Neural cell (in vitro differentiated cells): ENCODE results near the gene DENND2A. TPM values are rescaled to one million over a fixed set of nuclear protein-coding genes. Genes with fewer than 3 reads are reported as not detected.
"Not testable (repeated sequence)": the region's sequence is repeated elsewhere in the genome, so short reads cannot be mapped to it uniquely, and the experiment has no call there.

ENCODE experiments used
- H2AFZ ChIP-seq: fragments of 200-600, 300-800 bp; sonication (generic), shearing (Covaris generic); 2 replicates; pipeline ENCODE4 v1.6.0; 2014; ENCODE audit warnings: low read depth, mild to moderate bottlenecking, antibody characterized with exemption, low read length, moderate library complexity
- H3F3A ChIP-seq: fragments of 200-600 bp; shearing (Covaris generic); 2 replicates; pipeline ENCODE4 v1.6.1; 2016; ENCODE audit warnings: mild to moderate bottlenecking, moderate library complexity, mixed read lengths, antibody characterized with exemption, low read length; ENCODE audit not compliant: insufficient read depth, poor library complexity, severe bottlenecking
- H3K27ac ChIP-seq: fragments of 200-600, 300-800 bp; sonication (generic), shearing (Covaris generic); 2 replicates; pipeline ENCODE4 v1.5.1; 2014; ENCODE audit warnings: mild to moderate bottlenecking, low read length, moderate library complexity
- H3K27me3 ChIP-seq: fragments of 300-800, 200-600 bp; sonication (generic), shearing (Covaris generic); 2 replicates; pipeline ENCODE4 v1.6.0; 2014; ENCODE audit warnings: mild to moderate bottlenecking, low read depth, low read length, moderate library complexity; ENCODE audit not compliant: insufficient read depth
- H3K36me3 ChIP-seq: fragments of 300-800, 200-600 bp; sonication (generic), shearing (Covaris generic); 2 replicates; pipeline ENCODE4 v1.5.1; 2014; ENCODE audit warnings: mild to moderate bottlenecking, antibody characterized with exemption, low read length, moderate library complexity; ENCODE audit not compliant: insufficient read depth
- H3K4me2 ChIP-seq: fragments of 300-800, 200-600 bp; sonication (generic), shearing (Covaris generic); 2 replicates; pipeline ENCODE4 v1.6.0; 2014; ENCODE audit warnings: mild to moderate bottlenecking, low read length
- H3K4me3 ChIP-seq: fragments of 300-800, 200-600 bp; sonication (generic), shearing (Covaris generic); 2 replicates; pipeline ENCODE4 v1.5.1; 2014; ENCODE audit warnings: mild to moderate bottlenecking, low read length, moderate library complexity
- H3K79me2 ChIP-seq: fragments of 200-600 bp; shearing (Covaris generic); replicated peaks from 2 replicates; pipeline ENCODE4 v1.6.0; 2014; ENCODE audit warnings: mild to moderate bottlenecking, low read length, moderate library complexity; ENCODE audit not compliant: insufficient read depth
- H3K9ac ChIP-seq: fragments of 300-800, 200-600 bp; sonication (generic), shearing (Covaris generic); 2 replicates; pipeline ENCODE4 v1.6.1; 2016; ENCODE audit warnings: mild to moderate bottlenecking, low read length, mixed read lengths
- H3K9me2 ChIP-seq: fragments of 200-600 bp; shearing (Covaris generic); 2 replicates; pipeline ENCODE4 v1.6.1; 2016; ENCODE audit warnings: mild to moderate bottlenecking, low read length, mixed read lengths; ENCODE audit not compliant: insufficient read depth
- H3K9me3 ChIP-seq: fragments of 200-600, 300-800 bp; sonication (generic), shearing (Covaris generic); 2 replicates; pipeline ENCODE4 v1.6.1; 2016; ENCODE audit warnings: mild to moderate bottlenecking, mixed run types, low read length, moderate library complexity, mixed read lengths
- H4K20me1 ChIP-seq: fragments of 200-600 bp; shearing (Covaris generic); 2 replicates; pipeline ENCODE4 v1.6.1; 2016; ENCODE audit warnings: mild to moderate bottlenecking, mixed run types; ENCODE audit not compliant: insufficient read depth
- EP300 ChIP-seq: fragments of 450-650 bp; conservative IDR thresholded peaks from 2 replicates; pipeline ENCODE4 v1.6.1; 2014; ENCODE audit warnings: antibody characterized with exemption, mild to moderate bottlenecking, moderate library complexity; ENCODE audit not compliant: poor library complexity, severe bottlenecking
- EZH2 ChIP-seq: fragments of 200-600, 300-800 bp; shearing (Covaris generic), sonication (generic); IDR thresholded peaks from 2 replicates; pipeline ENCODE4 v1.6.1; 2014; ENCODE audit warnings: antibody characterized with exemption, low read length, borderline replicate concordance, mild to moderate bottlenecking; ENCODE audit not compliant: insufficient read depth, poor library complexity, severe bottlenecking
- MXI1 ChIP-seq: fragments of 450-650 bp; conservative IDR thresholded peaks from 2 replicates; pipeline ENCODE4 v1.6.1; 2014; ENCODE audit warnings: antibody characterized with exemption, mild to moderate bottlenecking; ENCODE audit not compliant: poor library complexity, severe bottlenecking
- POLR2AphosphoS5 ChIP-seq: IDR thresholded peaks from 2 replicates; pipeline ENCODE4 v1.6.1; 2012
- RAD21 ChIP-seq: fragments of 450-650 bp; conservative IDR thresholded peaks from 2 replicates; pipeline ENCODE4 v1.6.1; 2014; ENCODE audit warnings: antibody characterized with exemption, mild to moderate bottlenecking, moderate library complexity
- SMC3 ChIP-seq: fragments of 450-650 bp; conservative IDR thresholded peaks from 2 replicates; pipeline ENCODE4 v1.6.1; 2014; ENCODE audit warnings: antibody characterized with exemption, mild to moderate bottlenecking, moderate library complexity; ENCODE audit not compliant: poor library complexity
- TAF1 ChIP-seq: IDR thresholded peaks from 2 replicates; pipeline ENCODE4 v1.6.1; 2012; ENCODE audit warnings: low read depth
- polyA plus RNA-seq: library from polyadenylated mRNA; depleted of rRNA; stranded (reverse); fragments of >200 nt; gene quantifications from 2 replicates; pipeline ENCODE4 v1.2.3, GENCODE V29; 2014
- TF ChIP-seq, protein P1 (sequence below): IDR thresholded peaks from 2 replicates; pipeline ENCODE4 v1.6.1; 2012; ENCODE audit warnings: borderline replicate concordance
- TF ChIP-seq, protein P2 (sequence below): fragments of 450-650 bp; IDR thresholded peaks from 2 replicates; pipeline ENCODE4 v1.5.1; 2014; ENCODE audit warnings: antibody characterized with exemption, mild to moderate bottlenecking, moderate library complexity; ENCODE audit not compliant: poor library complexity, severe bottlenecking

DENND2A gene
- polyA plus RNA-seq, 1 donor from 2014 or later: 21.7 TPM

DNA sequence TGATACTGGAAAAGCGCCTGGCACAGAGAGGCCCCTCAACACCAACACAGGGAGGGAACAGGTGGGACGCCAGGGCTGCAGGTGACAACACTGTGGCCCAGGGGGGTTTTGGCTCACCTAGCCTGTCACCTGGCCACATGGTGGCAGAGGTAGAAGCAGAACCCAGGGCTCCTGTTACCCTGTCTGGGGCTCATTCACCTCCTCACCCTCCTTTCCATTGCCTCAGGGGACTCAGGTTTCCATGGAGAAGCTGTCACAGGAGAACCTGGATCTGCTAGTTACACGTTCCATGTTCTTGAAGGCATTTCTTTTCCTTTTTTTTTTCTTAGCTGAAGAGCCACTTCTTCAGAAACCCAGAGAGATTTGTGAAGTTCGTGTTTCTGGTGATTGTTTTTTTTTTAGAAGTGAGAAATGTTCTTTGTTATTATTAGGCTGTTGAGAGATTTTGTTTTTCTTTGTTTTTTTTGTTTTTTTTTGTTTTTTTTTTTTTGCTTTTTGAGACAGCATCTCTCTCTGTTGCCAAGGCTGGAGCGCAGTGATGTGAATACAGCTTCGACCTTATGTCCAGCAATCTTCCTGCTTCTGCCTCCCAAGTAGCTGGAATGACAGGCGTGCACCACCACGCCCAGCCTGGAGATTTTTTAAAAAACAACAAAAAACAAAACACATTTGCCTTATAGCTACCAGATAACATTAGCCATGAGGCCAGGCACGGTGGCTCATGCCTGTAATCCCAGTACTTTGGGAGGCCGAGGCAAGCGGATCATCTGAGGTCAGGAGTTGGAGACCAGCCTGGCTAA lies 16.0 kb downstream of the DENND2A start:
- no peak overlapping the region for H2AFZ ChIP-seq
- H3K27me3 ChIP-seq: no peaks in the 10 kb centered on the region
- peaks cover 3% of the 10 kb centered on the region for H3K79me2 ChIP-seq
- no peak overlapping the region for H3K9ac ChIP-seq
- no peak for TF ChIP-seq TAF1
- peak; percentile 12 for TF ChIP-seq SMC3
- no peak overlapping the region for H3K4me3 ChIP-seq
- H3F3A ChIP-seq: no peaks in the 10 kb centered on the region
- H3K36me3 ChIP-seq: no peaks in the 10 kb centered on the region
- no peaks in the 10 kb centered on the region for H4K20me1 ChIP-seq
- H3K27ac ChIP-seq: no peak overlapping the region
- no peaks in the 10 kb centered on the region for H3K9me3 ChIP-seq
- no peaks in the 10 kb centered on the region for H3K9me2 ChIP-seq
- H3K4me2 ChIP-seq: no peak overlapping the region

DNA sequence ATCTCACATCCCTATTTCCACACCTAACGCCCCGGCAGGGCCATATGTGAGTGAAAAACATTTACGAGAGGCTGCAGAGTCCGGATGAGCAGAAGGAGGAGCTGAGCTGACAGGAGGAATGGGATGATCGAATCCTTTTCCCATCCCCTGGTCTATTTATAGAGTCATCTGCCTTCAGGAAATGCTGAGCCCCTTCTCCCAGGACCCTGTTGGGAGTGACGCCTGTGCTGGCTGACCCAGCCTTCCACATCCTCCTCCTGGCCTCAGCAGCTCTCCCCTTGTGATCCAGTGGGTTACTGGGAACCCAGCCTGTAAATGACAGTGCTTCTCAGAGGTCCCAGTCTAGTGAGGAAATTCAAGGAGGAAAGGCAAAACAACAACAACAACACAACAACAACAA lies 16.6 kb downstream of the DENND2A start:
- no peaks in the 10 kb centered on the region for H3K27me3 ChIP-seq
- no peaks in the 10 kb centered on the region for H3F3A ChIP-seq
- H4K20me1 ChIP-seq: no peaks in the 10 kb centered on the region
- H3K79me2 ChIP-seq: peaks cover 3% of the 10 kb centered on the region
- no peaks in the 10 kb centered on the region for H3K9me3 ChIP-seq
- H3K36me3 ChIP-seq: no peaks in the 10 kb centered on the region
- H2AFZ ChIP-seq: no peak overlapping the region
- H3K9ac ChIP-seq: no peak overlapping the region
- H3K4me2 ChIP-seq: no peak overlapping the region
- no peak overlapping the region for H3K27ac ChIP-seq
- no peak overlapping the region for H3K4me3 ChIP-seq
- H3K9me2 ChIP-seq: no peaks in the 10 kb centered on the region
- TF ChIP-seq EZH2 (no peak), EP300 (no peak), SMC3 (no peak), TAF1 (no peak), MXI1 (no peak)

DNA sequence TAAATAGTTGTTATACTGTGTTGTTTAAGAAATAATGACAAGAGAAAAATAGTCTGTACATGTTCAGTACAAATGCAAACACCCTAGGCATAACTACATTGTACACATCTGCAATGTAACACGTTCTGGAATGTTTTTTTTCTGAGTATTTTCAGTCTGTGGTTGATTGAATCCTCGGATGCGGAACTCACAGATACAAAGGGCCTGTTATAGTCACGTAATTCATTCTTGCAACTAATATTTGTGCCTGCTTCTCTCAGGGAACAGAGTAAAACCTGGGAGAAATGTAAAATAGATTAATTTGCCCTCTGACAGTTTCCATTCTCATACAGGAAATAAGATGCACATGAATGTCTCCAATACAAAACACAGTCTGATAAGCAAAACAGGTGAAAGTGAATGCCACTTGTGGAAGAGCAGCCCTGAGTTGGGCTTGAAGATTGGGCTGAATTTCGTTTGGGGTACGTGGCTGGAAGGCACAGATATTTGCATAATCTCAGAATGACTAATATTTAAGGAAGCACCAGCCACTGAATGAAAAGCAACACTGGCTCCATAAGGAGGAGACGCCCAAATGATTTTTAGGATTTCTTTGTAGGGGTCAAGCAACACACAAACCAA lies 19.1 kb downstream of the DENND2A start:
- H3K9me2 ChIP-seq: no peaks in the 10 kb centered on the region
- no peak overlapping the region for H3K9ac ChIP-seq
- no peaks in the 10 kb centered on the region for H3K27me3 ChIP-seq
- H4K20me1 ChIP-seq: no peaks in the 10 kb centered on the region
- no peak overlapping the region for H3K4me2 ChIP-seq
- no peak overlapping the region for H2AFZ ChIP-seq
- H3K4me3 ChIP-seq: no peak overlapping the region
- H3K27ac ChIP-seq: no peak overlapping the region
- H3K36me3 ChIP-seq: no peaks in the 10 kb centered on the region
- no peaks in the 10 kb centered on the region for H3K9me3 ChIP-seq
- H3F3A ChIP-seq: no peaks in the 10 kb centered on the region
- no peak for TF ChIP-seq RAD21
- TF ChIP-seq, protein P1, sequence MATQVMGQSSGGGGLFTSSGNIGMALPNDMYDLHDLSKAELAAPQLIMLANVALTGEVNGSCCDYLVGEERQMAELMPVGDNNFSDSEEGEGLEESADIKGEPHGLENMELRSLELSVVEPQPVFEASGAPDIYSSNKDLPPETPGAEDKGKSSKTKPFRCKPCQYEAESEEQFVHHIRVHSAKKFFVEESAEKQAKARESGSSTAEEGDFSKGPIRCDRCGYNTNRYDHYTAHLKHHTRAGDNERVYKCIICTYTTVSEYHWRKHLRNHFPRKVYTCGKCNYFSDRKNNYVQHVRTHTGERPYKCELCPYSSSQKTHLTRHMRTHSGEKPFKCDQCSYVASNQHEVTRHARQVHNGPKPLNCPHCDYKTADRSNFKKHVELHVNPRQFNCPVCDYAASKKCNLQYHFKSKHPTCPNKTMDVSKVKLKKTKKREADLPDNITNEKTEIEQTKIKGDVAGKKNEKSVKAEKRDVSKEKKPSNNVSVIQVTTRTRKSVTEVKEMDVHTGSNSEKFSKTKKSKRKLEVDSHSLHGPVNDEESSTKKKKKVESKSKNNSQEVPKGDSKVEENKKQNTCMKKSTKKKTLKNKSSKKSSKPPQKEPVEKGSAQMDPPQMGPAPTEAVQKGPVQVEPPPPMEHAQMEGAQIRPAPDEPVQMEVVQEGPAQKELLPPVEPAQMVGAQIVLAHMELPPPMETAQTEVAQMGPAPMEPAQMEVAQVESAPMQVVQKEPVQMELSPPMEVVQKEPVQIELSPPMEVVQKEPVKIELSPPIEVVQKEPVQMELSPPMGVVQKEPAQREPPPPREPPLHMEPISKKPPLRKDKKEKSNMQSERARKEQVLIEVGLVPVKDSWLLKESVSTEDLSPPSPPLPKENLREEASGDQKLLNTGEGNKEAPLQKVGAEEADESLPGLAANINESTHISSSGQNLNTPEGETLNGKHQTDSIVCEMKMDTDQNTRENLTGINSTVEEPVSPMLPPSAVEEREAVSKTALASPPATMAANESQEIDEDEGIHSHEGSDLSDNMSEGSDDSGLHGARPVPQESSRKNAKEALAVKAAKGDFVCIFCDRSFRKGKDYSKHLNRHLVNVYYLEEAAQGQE: no peak
- TF ChIP-seq EP300: no peak
- no peak for TF ChIP-seq POLR2AphosphoS5
- TF ChIP-seq, protein P2, sequence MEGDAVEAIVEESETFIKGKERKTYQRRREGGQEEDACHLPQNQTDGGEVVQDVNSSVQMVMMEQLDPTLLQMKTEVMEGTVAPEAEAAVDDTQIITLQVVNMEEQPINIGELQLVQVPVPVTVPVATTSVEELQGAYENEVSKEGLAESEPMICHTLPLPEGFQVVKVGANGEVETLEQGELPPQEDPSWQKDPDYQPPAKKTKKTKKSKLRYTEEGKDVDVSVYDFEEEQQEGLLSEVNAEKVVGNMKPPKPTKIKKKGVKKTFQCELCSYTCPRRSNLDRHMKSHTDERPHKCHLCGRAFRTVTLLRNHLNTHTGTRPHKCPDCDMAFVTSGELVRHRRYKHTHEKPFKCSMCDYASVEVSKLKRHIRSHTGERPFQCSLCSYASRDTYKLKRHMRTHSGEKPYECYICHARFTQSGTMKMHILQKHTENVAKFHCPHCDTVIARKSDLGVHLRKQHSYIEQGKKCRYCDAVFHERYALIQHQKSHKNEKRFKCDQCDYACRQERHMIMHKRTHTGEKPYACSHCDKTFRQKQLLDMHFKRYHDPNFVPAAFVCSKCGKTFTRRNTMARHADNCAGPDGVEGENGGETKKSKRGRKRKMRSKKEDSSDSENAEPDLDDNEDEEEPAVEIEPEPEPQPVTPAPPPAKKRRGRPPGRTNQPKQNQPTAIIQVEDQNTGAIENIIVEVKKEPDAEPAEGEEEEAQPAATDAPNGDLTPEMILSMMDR: no peak
- peaks cover 3% of the 10 kb centered on the region for H3K79me2 ChIP-seq

DNA sequence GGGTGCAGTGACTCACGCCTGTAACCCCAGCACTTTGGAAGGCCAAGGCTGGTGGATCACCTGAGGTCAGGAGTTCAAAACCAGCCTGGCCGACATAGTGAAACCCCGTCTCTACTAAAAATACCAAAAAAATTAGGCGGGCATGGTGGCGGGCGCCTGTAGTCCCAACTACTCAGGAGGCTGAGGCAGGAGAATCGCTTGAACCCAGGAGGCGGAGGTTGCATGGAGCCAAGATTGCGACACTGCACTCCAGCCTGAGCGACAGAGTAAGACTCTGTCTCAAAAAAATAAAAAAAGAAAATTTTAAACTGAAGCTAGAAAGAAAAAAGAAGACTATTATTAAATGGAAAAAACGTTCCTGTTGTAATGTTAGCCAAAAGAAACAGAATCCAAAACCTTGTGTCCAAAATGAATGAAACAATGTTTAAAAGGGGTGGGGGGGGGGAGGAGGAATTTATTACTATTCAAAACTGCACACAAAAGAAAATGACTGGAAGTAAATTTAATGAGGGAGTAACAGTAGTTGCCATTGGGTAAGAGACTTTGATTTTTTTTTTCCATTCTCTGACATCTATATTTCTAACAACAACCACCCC lies 20.6 kb downstream of the DENND2A start:
- not testable (repeated sequence) for H3F3A ChIP-seq, H3K36me3 ChIP-seq, H3K9me3 ChIP-seq, H3K4me2 ChIP-seq, H3K27ac ChIP-seq, H3K4me3 ChIP-seq, H3K79me2 ChIP-seq, H4K20me1 ChIP-seq, H3K9ac ChIP-seq, H3K9me2 ChIP-seq, H3K27me3 ChIP-seq, H2AFZ ChIP-seq
